Parathyroid adenoma (tissue), 2 donors: ENCODE results near the gene BMP7.

Source experiments
- H2AFZ ChIP-seq: fragments of 300-600 bp; sonication (generic); one replicate; pipeline ENCODE4 v1.7.0; 2017; ENCODE audit warnings: antibody characterized with exemption, mild to moderate bottlenecking
- H3K27ac ChIP-seq: fragments of 300-600 bp; sonication (generic); one replicate; pipeline ENCODE4 v1.7.0; 2017
- H3K27me3 ChIP-seq: fragments of 300-600 bp; sonication (generic); one replicate; pipeline ENCODE4 v1.7.0; 2017; ENCODE audit warnings: low read length; ENCODE audit not compliant: control insufficient read depth, insufficient read depth
- H3K36me3 ChIP-seq: fragments of 300-600 bp; sonication (generic); one replicate; pipeline ENCODE4 v1.7.0; 2017; ENCODE audit warnings: low read length; ENCODE audit not compliant: control insufficient read depth, insufficient read depth
- H3K4me1 ChIP-seq: fragments of 300-600 bp; sonication (generic); one replicate; pipeline ENCODE4 v1.7.0; 2017; ENCODE audit warnings: control low read depth
- H3K4me2 ChIP-seq: fragments of 300-600 bp; sonication (generic); one replicate; pipeline ENCODE4 v1.7.0; 2017; ENCODE audit warnings: low read length
- H3K4me3 ChIP-seq: fragments of 300-600 bp; sonication (generic); one replicate; pipeline ENCODE4 v1.7.0; 2017; ENCODE audit warnings: low read depth, low read length
- H3K79me2 ChIP-seq: fragments of 300-600 bp; sonication (generic); one replicate; pipeline ENCODE4 v1.7.0; 2017; ENCODE audit warnings: control low read depth
- H3K9ac ChIP-seq: fragments of 300-600 bp; sonication (generic); one replicate; pipeline ENCODE4 v1.7.0; 2017; ENCODE audit warnings: mild to moderate bottlenecking
- H3K9me3 ChIP-seq: fragments of 300-600 bp; sonication (generic); one replicate; pipeline ENCODE4 v1.7.0; 2017; ENCODE audit warnings: low read length; ENCODE audit not compliant: control insufficient read depth
- TF ChIP-seq, protein P1 (sequence below): fragments of 300-600 bp; sonication (generic); IDR thresholded peaks from one replicate; pipeline ENCODE4 v1.7.0; 2017; ENCODE audit warnings: antibody characterized with exemption, mild to moderate bottlenecking
- donor health status: primary hyperparathyroidism.

BMP7 gene

DNA sequence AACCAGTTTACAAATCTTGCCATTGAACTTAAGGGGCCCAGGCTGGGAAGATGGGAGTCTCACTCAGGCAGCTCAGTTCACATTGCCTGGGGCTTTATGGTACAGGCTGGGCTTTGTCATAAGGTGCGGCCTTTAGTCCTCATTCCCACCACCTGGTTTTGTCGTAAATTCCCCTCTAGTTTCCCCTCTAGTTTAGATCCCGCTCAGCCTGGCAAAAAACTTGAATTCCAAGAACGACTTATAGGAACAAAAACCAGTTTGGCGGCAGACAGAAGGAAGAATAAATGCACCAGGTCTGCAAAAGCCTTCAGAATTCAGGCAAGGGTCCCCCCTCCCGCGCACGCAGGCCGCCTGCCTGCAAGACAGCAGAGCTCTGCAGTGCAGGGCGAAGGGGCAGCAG is 4.1 kb downstream of the BMP7 start:
- Histone ChIP-seq H3K4me1 (no peaks in the 10 kb centered on the region), H3K79me2 (no peaks in the 10 kb centered on the region), H2AFZ (no peak overlapping the region), H3K9ac (no peak overlapping the region), H3K9me3 (no peaks in the 10 kb centered on the region), H3K4me2 (no peak overlapping the region), H3K27ac (no peak overlapping the region), H3K4me3 (no peak overlapping the region), H3K36me3 (no peaks in the 10 kb centered on the region), H3K27me3 (peaks cover 7% of the 10 kb centered on the region)
- TF ChIP-seq, protein P1, sequence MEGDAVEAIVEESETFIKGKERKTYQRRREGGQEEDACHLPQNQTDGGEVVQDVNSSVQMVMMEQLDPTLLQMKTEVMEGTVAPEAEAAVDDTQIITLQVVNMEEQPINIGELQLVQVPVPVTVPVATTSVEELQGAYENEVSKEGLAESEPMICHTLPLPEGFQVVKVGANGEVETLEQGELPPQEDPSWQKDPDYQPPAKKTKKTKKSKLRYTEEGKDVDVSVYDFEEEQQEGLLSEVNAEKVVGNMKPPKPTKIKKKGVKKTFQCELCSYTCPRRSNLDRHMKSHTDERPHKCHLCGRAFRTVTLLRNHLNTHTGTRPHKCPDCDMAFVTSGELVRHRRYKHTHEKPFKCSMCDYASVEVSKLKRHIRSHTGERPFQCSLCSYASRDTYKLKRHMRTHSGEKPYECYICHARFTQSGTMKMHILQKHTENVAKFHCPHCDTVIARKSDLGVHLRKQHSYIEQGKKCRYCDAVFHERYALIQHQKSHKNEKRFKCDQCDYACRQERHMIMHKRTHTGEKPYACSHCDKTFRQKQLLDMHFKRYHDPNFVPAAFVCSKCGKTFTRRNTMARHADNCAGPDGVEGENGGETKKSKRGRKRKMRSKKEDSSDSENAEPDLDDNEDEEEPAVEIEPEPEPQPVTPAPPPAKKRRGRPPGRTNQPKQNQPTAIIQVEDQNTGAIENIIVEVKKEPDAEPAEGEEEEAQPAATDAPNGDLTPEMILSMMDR, result no peak

DNA sequence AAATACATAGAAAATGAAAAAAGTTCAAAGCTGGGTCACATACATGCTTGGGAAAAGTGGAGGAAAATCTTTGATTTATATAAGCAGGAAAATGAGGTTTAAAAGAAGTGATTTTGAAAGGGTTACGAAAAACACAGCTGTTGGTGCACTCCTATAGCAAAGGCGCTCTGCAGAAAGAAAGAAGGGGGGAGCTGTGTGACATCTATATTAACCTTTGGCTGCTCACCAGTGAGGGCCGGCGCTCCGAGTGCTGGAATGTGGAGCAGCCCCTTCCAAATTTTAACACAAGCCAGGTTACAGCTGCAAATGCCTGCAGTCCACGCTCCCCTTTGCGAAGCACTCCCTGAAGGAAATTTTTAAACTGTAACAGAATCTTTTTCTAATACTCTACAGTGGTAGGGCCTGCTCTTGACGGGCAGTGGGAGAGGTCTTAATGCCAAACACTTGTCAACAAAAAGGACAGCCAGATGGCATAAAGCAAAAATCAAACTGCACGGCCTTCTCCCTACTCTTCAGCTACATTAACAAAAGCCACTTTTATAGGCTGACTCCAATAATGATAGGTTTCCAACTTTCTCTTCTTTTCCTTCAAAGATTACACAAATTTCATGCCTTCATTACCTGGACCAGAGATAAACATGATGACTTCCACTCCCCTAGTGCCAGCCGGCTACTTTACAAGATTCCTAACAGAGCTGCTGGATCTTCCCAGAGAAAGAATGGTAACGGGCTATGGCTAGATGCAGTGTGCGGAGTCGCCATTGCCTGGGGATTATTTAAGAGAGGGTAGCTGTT is 4.8 kb downstream of the BMP7 start:
- Histone ChIP-seq H3K9me3 (no peaks in the 10 kb centered on the region), H3K79me2 (no peaks in the 10 kb centered on the region), H3K27ac (no peak overlapping the region), H3K27me3 (peaks cover 4% of the 10 kb centered on the region), H3K4me1 (no peaks in the 10 kb centered on the region), H3K9ac (no peak overlapping the region), H2AFZ (no peak overlapping the region), H3K4me3 (no peak overlapping the region), H3K4me2 (no peak overlapping the region), H3K36me3 (no peaks in the 10 kb centered on the region)
- TF ChIP-seq, protein P1, result no peak

DNA sequence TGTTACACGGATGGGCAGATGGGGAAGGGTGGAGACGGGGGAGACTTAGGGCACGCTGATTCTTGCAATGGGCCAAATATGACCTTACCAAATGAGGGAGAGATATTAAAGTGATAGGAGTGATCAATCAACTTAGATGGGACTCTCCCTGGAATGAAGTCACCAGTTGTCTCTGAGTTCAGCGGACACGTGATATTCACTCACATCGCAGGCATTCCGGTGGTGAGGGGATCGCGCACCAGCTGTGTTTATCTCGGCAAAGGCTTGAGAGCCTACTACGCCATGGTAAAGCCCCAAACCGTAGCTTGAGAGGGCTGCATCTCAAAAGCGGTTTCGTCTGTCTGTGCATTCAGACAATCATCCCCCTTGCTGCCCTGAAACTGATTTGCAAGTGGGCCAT is 5.5 kb downstream of the BMP7 start:
- TF ChIP-seq, protein P1, result no peak
- H3K27me3 ChIP-seq, result peaks cover 4% of the 10 kb centered on the region
- no peaks in the 10 kb centered on the region for H3K36me3 ChIP-seq
- H3K4me2 ChIP-seq, result no peak overlapping the region
- no peaks in the 10 kb centered on the region for H3K79me2 ChIP-seq
- no peak overlapping the region for H2AFZ ChIP-seq
- H3K9me3 ChIP-seq, result no peaks in the 10 kb centered on the region
- H3K4me1 ChIP-seq, result no peaks in the 10 kb centered on the region
- H3K4me3 ChIP-seq, result no peak overlapping the region
- H3K9ac ChIP-seq, result no peak overlapping the region
- no peak overlapping the region for H3K27ac ChIP-seq

DNA sequence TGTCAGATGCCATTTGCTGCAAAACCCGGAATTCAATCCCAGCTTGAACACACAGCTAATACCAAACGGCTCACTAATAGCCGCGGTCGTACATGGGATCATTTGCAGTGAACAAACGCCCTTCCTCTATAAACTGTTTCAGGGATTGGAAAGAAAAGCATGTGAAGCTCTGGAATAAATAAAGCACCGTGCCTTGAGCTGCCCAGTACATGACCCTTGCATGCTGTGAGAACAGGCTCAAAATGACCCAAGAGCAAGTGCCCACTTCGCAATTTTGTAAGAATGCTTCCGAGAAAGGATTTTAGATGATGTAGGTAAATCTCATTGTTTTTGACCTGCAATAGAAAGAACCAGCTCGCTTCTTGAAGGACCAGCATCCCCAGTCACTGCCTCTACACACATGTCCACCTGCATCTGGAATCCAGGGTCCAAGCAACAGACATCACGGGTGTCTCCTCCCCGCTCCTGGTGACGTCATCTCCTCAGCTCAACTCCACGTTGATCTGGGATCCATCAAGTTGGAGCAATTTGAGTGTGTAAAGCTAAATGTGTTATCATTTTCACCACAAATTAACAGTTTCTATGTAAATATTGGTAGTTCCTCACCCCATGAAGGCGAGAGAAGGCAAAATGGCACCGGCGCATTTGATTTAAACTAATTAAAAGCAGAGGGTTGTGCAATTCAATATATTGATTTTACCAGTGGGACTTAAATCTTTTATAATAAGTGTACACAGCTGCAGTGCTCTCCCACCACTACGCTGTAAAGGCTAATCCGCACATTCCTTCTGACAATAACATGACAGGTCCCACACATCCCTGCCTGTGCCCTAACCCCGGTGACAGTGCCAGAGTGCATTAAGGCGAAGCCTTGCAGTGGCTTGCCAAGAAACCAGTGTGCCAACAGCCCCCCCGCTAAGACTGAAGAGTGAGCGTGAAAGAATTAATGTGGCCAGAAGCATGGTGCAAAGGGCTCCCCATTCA is 6.2 kb downstream of the BMP7 start:
- H3K36me3 ChIP-seq, result no peaks in the 10 kb centered on the region
- no peak overlapping the region for H3K9ac ChIP-seq
- H3K4me3 ChIP-seq, result no peak overlapping the region
- no peak overlapping the region for H3K27ac ChIP-seq
- H3K9me3 ChIP-seq, result no peaks in the 10 kb centered on the region
- no peaks in the 10 kb centered on the region for H3K79me2 ChIP-seq
- no peak overlapping the region for H3K4me2 ChIP-seq
- TF ChIP-seq, protein P1, result no peak
- no peaks in the 10 kb centered on the region for H3K4me1 ChIP-seq
- H3K27me3 ChIP-seq, result peaks cover 4% of the 10 kb centered on the region
- H2AFZ ChIP-seq, result no peak overlapping the region
